ENCODE results near the gene DLGAP1. TPM values are rescaled to one million over a fixed set of nuclear protein-coding genes. Genes with fewer than 3 reads are reported as not detected.

Gene DLGAP1
- total and polyA plus RNA-seq, 2 of the 4 experiments (the other 2 are of a cell fraction) = under 0.01 to 0.09 TPM

DNA sequence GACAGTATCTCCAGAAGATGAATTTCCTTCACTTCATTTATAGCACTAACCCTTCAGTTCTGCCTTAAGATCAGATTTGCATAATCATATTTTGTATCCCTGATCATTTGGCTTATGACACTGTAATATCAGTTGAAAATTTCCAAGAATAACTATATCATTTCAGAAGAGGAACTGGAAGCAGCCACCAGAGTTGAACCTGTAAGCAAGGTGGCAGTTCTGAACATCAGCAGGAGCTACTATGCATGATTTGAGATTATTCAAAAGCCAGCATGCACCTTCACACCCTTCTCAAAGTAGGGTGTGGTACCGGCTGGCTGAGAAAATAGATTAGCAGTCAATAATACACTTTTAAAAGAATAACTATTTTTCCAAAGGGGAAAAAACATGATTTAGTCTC is 328.2 kb downstream of the DLGAP1 start:
- Histone ChIP-seq H4K20me1 (ENCODE audit: insufficient read depth, low read length) (no peaks in the 10 kb centered on the region), H3K9ac (ENCODE audit: low read depth, low read length) (no peak overlapping the region), H2BK120ac (ENCODE audit: low read depth, low read length) (no peak overlapping the region), H3K4me1 (ENCODE audit: control insufficient read depth, insufficient read depth, low read length) (no peaks in the 10 kb centered on the region), H2BK20ac (ENCODE audit: low read depth, low read length) (no peak overlapping the region), H3K14ac (replicated peaks; ENCODE audit: low read depth, low read length) (no peak overlapping the region), H3K4me3 (ENCODE audit: insufficient read depth, low read depth, low read length) (no peak overlapping the region), H2BK5ac (ENCODE audit: low read depth, low read length, poor library complexity, severe bottlenecking) (no peak overlapping the region), H3K23ac (ENCODE audit: low read depth, low read length) (no peak overlapping the region), H3K18ac (ENCODE audit: low read depth, low read length) (no peak overlapping the region), H2AK5ac (ENCODE audit: low read depth, low read length) (no peak overlapping the region), H3K9me3 (ENCODE audit: control insufficient read depth, insufficient read depth, low read length) (no peaks in the 10 kb centered on the region), H4K8ac (ENCODE audit: low read depth in 2 of 2, low read length in 2 of 2) (no peak overlapping the region), H3K79me1 (ENCODE audit: low read depth in 1 of 2, low read length in 2 of 2) (no peaks in the 10 kb centered on the region), H3K27ac (ENCODE audit: insufficient read depth, low read length) (no peak overlapping the region), H3K36me3 (ENCODE audit: control insufficient read depth, insufficient read depth, low read length) (no peaks in the 10 kb centered on the region), H3K27me3 (ENCODE audit: control insufficient read depth, insufficient read depth, low read length) (no peaks in the 10 kb centered on the region), H2AFZ (replicated peaks; ENCODE audit: low read length, poor library complexity) (no peak overlapping the region), H3K9me1 (ENCODE audit: insufficient read depth, low read length) (no peaks in the 10 kb centered on the region), H3K4me2 (ENCODE audit: low read depth, low read length) (no peak overlapping the region), H2BK15ac (ENCODE audit: low read depth, low read length) (no peak overlapping the region), H2AK9ac (replicated peaks; ENCODE audit: low read depth, low read length, poor library complexity) (no peak overlapping the region), H3K4ac (ENCODE audit: low read depth, low read length) (no peak overlapping the region), H4K5ac (ENCODE audit: low read depth, low read length) (no peak overlapping the region), H4K91ac (ENCODE audit: insufficient read depth, low read depth, low read length) (no peak overlapping the region), H3K56ac (ENCODE audit: extremely low read depth, insufficient read depth, low read length) (no peak overlapping the region)
- dilution Hi-C loops (cut with HindIII; ENCODE audit: low sequenced_read_pairs, unreplicated experiment) (no loop called here), in situ Hi-C loops (cut with MboI; ENCODE audit: low sequenced_read_pairs) (no loop called here), intact Hi-C loops (cut with micrococcal nuclease) (no loop called here)
- CTCF ChIA-PET = no interaction called here
- no peak for TF ChIP-seq USF2 (IDR thresholded peaks at IDR 0.05; ENCODE audit: low read depth, low read length)
- DNase-seq (no peak), ATAC-seq (ENCODE audit: low read depth) (no peak)
- no TSS peak for BruUV-seq (replicated peaks)
- WGBS, 2 experiments (ENCODE audit: extremely low coverage in 2 of 2, insufficient read length in 1 of 2) = no CpG with 5 or more reads among the region's 1 CpG
- POLR2A ChIA-PET (ENCODE audit: unreplicated experiment) = no interaction called here
